MM.1S (cell line): Measurements from ENCODE around the gene POU2F2.

Experiments used
- EZH2 ChIP-seq: fragments of 300-600 bp; sonication (generic); optimal IDR thresholded peaks from 2 replicates; pipeline ENCODE3; 2017; ENCODE audit warnings: low read depth, mild to moderate bottlenecking, antibody characterized with exemption, low read length, mixed read lengths
- TF ChIP-seq, protein P1 (sequence below): fragments of 300-600 bp; sonication (generic); IDR thresholded peaks from 2 replicates; pipeline ENCODE4 v1.5.1; 2016; ENCODE audit warnings: antibody characterized with exemption, low read length, mixed read lengths

DNA sequence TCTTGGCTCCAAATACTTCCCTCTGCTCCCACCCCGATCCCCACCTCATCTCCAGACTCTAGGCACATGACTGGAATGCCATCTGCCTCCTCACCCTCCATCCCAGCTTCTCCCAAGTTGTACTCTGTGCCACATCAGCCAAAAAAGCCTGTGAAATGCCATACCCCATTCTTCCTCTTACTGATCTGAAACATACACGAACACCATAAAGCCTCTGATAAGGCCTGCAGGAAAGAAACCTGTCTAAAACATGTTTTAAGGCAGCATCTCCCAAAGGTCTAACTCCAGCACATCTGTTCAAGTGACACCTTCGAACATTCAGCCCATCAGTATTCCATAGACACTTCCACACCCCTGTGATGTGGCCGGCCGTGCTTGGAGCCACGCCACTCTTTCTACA is 67.8 kb downstream of the POU2F2 start:
- TF ChIP-seq, protein P1, sequence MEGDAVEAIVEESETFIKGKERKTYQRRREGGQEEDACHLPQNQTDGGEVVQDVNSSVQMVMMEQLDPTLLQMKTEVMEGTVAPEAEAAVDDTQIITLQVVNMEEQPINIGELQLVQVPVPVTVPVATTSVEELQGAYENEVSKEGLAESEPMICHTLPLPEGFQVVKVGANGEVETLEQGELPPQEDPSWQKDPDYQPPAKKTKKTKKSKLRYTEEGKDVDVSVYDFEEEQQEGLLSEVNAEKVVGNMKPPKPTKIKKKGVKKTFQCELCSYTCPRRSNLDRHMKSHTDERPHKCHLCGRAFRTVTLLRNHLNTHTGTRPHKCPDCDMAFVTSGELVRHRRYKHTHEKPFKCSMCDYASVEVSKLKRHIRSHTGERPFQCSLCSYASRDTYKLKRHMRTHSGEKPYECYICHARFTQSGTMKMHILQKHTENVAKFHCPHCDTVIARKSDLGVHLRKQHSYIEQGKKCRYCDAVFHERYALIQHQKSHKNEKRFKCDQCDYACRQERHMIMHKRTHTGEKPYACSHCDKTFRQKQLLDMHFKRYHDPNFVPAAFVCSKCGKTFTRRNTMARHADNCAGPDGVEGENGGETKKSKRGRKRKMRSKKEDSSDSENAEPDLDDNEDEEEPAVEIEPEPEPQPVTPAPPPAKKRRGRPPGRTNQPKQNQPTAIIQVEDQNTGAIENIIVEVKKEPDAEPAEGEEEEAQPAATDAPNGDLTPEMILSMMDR: no peak
- TF ChIP-seq EZH2: no peak
